HCT116 (cell line): ENCODE results near the gene PSME1.

Source experiments
- EGR1 ChIP-seq: IDR thresholded peaks from 2 replicates; pipeline ENCODE4 v1.6.1; 2012; ENCODE audit warnings: low read depth
- EZH2 ChIP-seq: fragments of 200-600 bp; sonication (generic); IDR thresholded peaks from 2 replicates; pipeline ENCODE4 v1.6.1; 2017; ENCODE audit warnings: antibody characterized with exemption, mixed run types
- JUND ChIP-seq: IDR thresholded peaks from 2 replicates; pipeline ENCODE4 v1.6.1; 2012
- POLR2A ChIP-seq: IDR thresholded peaks from 2 replicates; pipeline ENCODE4 v1.7.0; 2011; ENCODE audit warnings: borderline replicate concordance; ENCODE audit not compliant: insufficient read depth, insufficient read length; ENCODE audit errors: extremely low read depth
- RAD21 ChIP-seq: IDR thresholded peaks from 2 replicates; pipeline ENCODE4 v1.6.1; 2012; ENCODE audit warnings: low read depth, mild to moderate bottlenecking
- SP1 ChIP-seq: IDR thresholded peaks from 2 replicates; pipeline ENCODE4 v1.6.1; 2012; ENCODE audit warnings: low read depth
- SRF ChIP-seq: IDR thresholded peaks from 2 replicates; pipeline ENCODE4 v1.6.1; 2012; ENCODE audit warnings: low read depth
- YY1 ChIP-seq: IDR thresholded peaks from 2 replicates; pipeline ENCODE4 v1.6.1; 2011; ENCODE audit warnings: low read length, low read depth, moderate library complexity, mild to moderate bottlenecking; ENCODE audit not compliant: insufficient replicate concordance; ENCODE audit errors: extremely low read depth
- ZNF274 ChIP-seq: fragments of 200-500 bp; sonication (Bioruptor generic); IDR thresholded peaks from 2 replicates; pipeline ENCODE4 v1.6.1; 2014; ENCODE audit warnings: mild to moderate bottlenecking, low read depth, low read length, inconsistent platforms
- TF ChIP-seq, protein P1 (sequence below), 3 experiments: fragments of 200-600 bp in 1 of 3; sonication (generic) in 1 of 3; IDR thresholded peaks in 2 of 3; conservative IDR thresholded peaks in 1 of 3; 2 replicates each; pipeline ENCODE4 v1.5.1; 2012 to 2017; ENCODE audit warnings: low read depth in 2 of 3, low read length in 2 of 3, antibody characterized with exemption in 1 of 3, borderline replicate concordance in 1 of 3, control low read depth in 1 of 3, mild to moderate bottlenecking in 1 of 3, mixed read lengths in 1 of 3, mixed run types in 1 of 3, moderate library complexity in 1 of 3; ENCODE audit not compliant: insufficient read depth in 1 of 3
- TF ChIP-seq, protein P2 (sequence below): IDR thresholded peaks from 2 replicates; pipeline ENCODE4 v1.6.1; 2012

DNA sequence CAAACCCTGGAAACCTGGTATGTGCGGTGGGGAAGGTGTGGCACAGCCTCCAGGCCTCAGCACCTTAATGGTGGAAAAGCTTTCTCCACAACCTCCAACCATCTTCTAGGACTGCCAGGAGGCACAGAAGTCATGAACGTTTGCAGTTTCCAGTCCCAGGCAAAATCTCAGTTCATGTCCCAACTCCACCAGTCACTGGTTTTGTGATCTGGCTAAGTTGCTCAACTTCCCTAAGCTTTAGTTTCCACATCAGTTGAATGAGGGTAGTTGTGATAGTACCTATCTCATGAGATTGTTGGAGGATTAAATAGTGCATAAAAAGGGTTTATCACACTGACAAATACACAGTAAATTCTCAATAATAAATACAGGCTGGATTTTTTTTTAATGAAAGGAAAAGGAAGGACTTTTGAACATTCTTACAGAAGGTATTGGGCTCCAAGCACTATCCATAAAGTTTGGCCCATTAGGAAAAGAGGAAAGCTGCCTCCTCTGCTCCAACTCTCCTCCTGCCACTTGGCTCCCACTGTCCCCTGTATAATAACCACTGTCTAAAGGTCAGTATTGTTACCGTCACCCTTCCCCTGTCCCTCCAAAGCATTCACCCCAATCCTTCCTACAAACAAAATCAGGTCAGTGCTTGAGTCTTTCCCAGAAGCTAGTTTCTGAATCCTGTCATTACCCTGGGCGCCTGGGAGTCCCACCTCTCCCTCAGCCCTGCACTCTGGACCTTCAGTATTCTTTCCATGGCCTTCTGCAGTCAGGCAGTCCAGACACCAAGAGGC, 35.6 kb upstream of the PSME1 start:
- no peak for TF ChIP-seq POLR2A
- TF ChIP-seq, protein P1, sequence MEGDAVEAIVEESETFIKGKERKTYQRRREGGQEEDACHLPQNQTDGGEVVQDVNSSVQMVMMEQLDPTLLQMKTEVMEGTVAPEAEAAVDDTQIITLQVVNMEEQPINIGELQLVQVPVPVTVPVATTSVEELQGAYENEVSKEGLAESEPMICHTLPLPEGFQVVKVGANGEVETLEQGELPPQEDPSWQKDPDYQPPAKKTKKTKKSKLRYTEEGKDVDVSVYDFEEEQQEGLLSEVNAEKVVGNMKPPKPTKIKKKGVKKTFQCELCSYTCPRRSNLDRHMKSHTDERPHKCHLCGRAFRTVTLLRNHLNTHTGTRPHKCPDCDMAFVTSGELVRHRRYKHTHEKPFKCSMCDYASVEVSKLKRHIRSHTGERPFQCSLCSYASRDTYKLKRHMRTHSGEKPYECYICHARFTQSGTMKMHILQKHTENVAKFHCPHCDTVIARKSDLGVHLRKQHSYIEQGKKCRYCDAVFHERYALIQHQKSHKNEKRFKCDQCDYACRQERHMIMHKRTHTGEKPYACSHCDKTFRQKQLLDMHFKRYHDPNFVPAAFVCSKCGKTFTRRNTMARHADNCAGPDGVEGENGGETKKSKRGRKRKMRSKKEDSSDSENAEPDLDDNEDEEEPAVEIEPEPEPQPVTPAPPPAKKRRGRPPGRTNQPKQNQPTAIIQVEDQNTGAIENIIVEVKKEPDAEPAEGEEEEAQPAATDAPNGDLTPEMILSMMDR (IDR thresholded peaks at IDR 0.05 in 2 of 3, conservative IDR thresholded peaks at IDR 0.05 in 1 of 3; ENCODE audit: borderline replicate concordance in 1 of 3, insufficient read depth in 1 of 3, low read depth in 2 of 3, low read length in 2 of 3) = no peak
- TF ChIP-seq YY1 = no peak
- TF ChIP-seq RAD21 = no peak
- TF ChIP-seq JUND = no peak
- no peak for TF ChIP-seq SP1
- TF ChIP-seq EZH2 = no peak
- TF ChIP-seq EGR1 = no peak
- TF ChIP-seq SRF = no peak
- TF ChIP-seq ZNF274 = no peak
- TF ChIP-seq, protein P2, sequence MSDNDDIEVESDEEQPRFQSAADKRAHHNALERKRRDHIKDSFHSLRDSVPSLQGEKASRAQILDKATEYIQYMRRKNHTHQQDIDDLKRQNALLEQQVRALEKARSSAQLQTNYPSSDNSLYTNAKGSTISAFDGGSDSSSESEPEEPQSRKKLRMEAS = no peak
